ENCODE results near the gene CDH23.
"Not testable (repeated sequence)": the region's sequence is repeated elsewhere in the genome, so short reads cannot be mapped to it uniquely, and the experiment has no call there.

CDH23 gene

DNA sequence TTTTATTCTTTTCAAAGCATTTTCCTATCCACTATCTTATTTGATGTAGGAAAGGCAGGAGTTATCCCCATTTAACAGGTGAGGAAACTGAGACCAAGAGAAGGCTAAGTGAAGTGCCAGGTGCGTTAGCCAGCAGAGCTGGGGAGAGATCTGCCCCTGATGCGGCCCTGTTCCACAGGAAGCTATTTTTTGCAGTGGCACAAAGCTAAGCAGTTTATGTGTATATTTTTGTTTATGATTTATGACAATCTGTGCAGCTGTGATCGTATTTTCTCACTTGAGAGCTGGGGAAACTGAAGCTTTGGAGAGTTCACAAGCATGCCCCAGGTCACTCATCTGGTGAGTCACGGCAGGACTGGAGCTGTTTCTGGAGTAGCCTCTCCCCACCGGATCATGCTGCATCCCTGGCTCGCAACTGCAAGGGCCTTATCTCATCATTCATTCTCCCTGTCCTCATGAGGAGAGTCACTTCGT, 38.9 kb upstream of the CDH23 start:
- H3K79me2 ChIP-seq (ENCODE audit: control insufficient read depth, low read length): no peaks in the 10 kb centered on the region
- H3K36me3 ChIP-seq (ENCODE audit: control insufficient read depth, low read length): no peaks in the 10 kb centered on the region
- no peaks in the 10 kb centered on the region for H4K20me1 ChIP-seq (ENCODE audit: control insufficient read depth, insufficient read depth, low read depth, low read length)
- H3K9me3 ChIP-seq (ENCODE audit: control insufficient read depth, insufficient read depth, low read length): no peaks in the 10 kb centered on the region
- H3K4me3 ChIP-seq (ENCODE audit: low read length): no peak overlapping the region
- H3K9me2 ChIP-seq (replicated peaks; ENCODE audit: control insufficient read depth, low read length): no peaks in the 10 kb centered on the region
- H3K27ac ChIP-seq (ENCODE audit: low read depth, low read length): no peak overlapping the region
- H3K4me2 ChIP-seq (ENCODE audit: low read length): no peak overlapping the region
- no peak for TF ChIP-seq EZH2phosphoT487 (IDR thresholded peaks at IDR 0.05; ENCODE audit: borderline replicate concordance, low read length)
- TF ChIP-seq, protein P1, sequence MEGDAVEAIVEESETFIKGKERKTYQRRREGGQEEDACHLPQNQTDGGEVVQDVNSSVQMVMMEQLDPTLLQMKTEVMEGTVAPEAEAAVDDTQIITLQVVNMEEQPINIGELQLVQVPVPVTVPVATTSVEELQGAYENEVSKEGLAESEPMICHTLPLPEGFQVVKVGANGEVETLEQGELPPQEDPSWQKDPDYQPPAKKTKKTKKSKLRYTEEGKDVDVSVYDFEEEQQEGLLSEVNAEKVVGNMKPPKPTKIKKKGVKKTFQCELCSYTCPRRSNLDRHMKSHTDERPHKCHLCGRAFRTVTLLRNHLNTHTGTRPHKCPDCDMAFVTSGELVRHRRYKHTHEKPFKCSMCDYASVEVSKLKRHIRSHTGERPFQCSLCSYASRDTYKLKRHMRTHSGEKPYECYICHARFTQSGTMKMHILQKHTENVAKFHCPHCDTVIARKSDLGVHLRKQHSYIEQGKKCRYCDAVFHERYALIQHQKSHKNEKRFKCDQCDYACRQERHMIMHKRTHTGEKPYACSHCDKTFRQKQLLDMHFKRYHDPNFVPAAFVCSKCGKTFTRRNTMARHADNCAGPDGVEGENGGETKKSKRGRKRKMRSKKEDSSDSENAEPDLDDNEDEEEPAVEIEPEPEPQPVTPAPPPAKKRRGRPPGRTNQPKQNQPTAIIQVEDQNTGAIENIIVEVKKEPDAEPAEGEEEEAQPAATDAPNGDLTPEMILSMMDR (IDR thresholded peaks at IDR 0.05; ENCODE audit: low read depth, low read length, poor library complexity, severe bottlenecking): no peak
- H3F3A ChIP-seq (ENCODE audit: control insufficient read depth, insufficient read depth): no peaks in the 10 kb centered on the region
- no peaks in the 10 kb centered on the region for H3K4me1 ChIP-seq (ENCODE audit: control insufficient read depth, low read length)
- H3K27me3 ChIP-seq (ENCODE audit: control insufficient read depth, low read length): no peaks in the 10 kb centered on the region

DNA sequence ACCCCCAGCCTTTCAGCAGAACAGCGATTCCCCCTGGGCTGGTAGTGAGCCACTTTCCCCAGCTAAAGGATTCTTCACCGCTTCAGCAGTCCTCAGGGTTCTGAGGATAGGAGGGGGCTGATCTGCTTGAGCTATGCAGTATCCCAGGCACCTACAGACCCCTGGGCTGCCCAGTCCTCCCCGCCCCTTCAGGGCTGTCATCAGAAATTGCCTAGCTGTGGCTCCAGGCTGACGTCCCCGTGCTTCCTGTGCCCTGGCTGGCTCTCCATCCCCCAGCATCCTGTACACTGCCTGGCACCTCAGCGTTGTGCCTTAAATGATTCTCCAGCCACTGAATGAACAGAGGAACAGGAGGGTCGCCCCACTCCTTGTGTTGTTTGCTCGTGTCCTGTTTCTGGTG, 38.4 kb upstream of the CDH23 start:
- Histone ChIP-seq H3K9me3 (ENCODE audit: control insufficient read depth, insufficient read depth, low read length) (no peaks in the 10 kb centered on the region), H3F3A (ENCODE audit: control insufficient read depth, insufficient read depth) (no peaks in the 10 kb centered on the region), H3K36me3 (ENCODE audit: control insufficient read depth, low read length) (no peaks in the 10 kb centered on the region), H3K4me3 (ENCODE audit: low read length) (no peak overlapping the region), H3K4me2 (ENCODE audit: low read length) (no peak overlapping the region), H3K9me2 (replicated peaks; ENCODE audit: control insufficient read depth, low read length) (no peaks in the 10 kb centered on the region), H3K4me1 (ENCODE audit: control insufficient read depth, low read length) (no peaks in the 10 kb centered on the region), H3K27ac (ENCODE audit: low read depth, low read length) (no peak overlapping the region), H3K27me3 (ENCODE audit: control insufficient read depth, low read length) (no peaks in the 10 kb centered on the region), H3K79me2 (ENCODE audit: control insufficient read depth, low read length) (no peaks in the 10 kb centered on the region), H4K20me1 (ENCODE audit: control insufficient read depth, insufficient read depth, low read depth, low read length) (no peaks in the 10 kb centered on the region)
- no peak for TF ChIP-seq EZH2phosphoT487 (IDR thresholded peaks at IDR 0.05; ENCODE audit: borderline replicate concordance, low read length)
- TF ChIP-seq, protein P1 (IDR thresholded peaks at IDR 0.05; ENCODE audit: low read depth, low read length, poor library complexity, severe bottlenecking): no peak

GRCh38 chr10:71358906-71359305, 37.8 kb upstream of the CDH23 start:
- H3K4me2 ChIP-seq (ENCODE audit: low read length); H3K4me3 ChIP-seq (ENCODE audit: low read length); H3K27ac ChIP-seq (ENCODE audit: low read depth, low read length); H3K36me3 ChIP-seq (ENCODE audit: control insufficient read depth, low read length); H3K9me3 ChIP-seq (ENCODE audit: control insufficient read depth, insufficient read depth, low read length); H3K27me3 ChIP-seq (ENCODE audit: control insufficient read depth, low read length); H3K4me1 ChIP-seq (ENCODE audit: control insufficient read depth, low read length); H3K79me2 ChIP-seq (ENCODE audit: control insufficient read depth, low read length); H3K9me2 ChIP-seq (replicated peaks; ENCODE audit: control insufficient read depth, low read length); H4K20me1 ChIP-seq (ENCODE audit: control insufficient read depth, insufficient read depth, low read depth, low read length); H3F3A ChIP-seq (ENCODE audit: control insufficient read depth, insufficient read depth): not testable (repeated sequence)

DNA sequence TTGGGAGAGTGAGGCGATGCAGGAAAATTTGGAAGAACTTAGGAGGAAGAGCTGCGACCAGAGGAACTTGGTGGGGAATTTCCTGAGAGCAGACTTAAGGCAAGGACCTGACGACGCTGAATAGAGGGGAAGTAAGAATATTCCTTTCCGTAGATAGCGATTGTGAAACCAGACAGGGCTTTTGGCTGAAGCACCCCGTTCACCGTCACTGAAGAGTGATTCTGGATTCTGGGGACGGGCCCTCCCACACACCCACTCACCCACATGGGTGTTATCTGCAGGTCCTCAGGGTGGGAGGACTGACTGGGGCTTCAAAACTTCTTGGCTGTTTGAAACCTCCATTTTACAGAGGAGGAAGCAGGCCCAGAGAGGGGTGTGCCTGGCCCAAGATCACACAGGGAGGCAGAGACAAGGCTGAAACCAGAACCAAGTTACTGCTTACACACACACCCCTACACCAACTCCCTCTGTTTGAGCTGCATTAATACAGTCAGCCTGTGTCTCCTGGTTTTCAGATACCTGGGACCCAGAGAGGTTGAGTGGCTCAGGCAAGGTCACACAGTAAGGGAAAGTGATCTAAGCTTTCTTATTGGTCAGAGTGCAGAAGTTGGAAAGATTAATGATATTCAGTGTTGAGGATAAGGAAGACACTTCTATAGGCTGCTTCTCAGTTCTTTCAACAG, 37.2 kb upstream of the CDH23 start:
- Histone ChIP-seq H3K4me3 (ENCODE audit: low read length) (no peak overlapping the region), H3K9me3 (ENCODE audit: control insufficient read depth, insufficient read depth, low read length) (no peaks in the 10 kb centered on the region), H3F3A (ENCODE audit: control insufficient read depth, insufficient read depth) (no peaks in the 10 kb centered on the region), H4K20me1 (ENCODE audit: control insufficient read depth, insufficient read depth, low read depth, low read length) (no peaks in the 10 kb centered on the region), H3K27ac (ENCODE audit: low read depth, low read length) (no peak overlapping the region), H3K27me3 (ENCODE audit: control insufficient read depth, low read length) (no peaks in the 10 kb centered on the region), H3K9me2 (replicated peaks; ENCODE audit: control insufficient read depth, low read length) (no peaks in the 10 kb centered on the region), H3K79me2 (ENCODE audit: control insufficient read depth, low read length) (no peaks in the 10 kb centered on the region), H3K4me2 (ENCODE audit: low read length) (no peak overlapping the region), H3K36me3 (ENCODE audit: control insufficient read depth, low read length) (no peaks in the 10 kb centered on the region), H3K4me1 (ENCODE audit: control insufficient read depth, low read length) (no peaks in the 10 kb centered on the region)
- TF ChIP-seq, protein P1 (IDR thresholded peaks at IDR 0.05; ENCODE audit: low read depth, low read length, poor library complexity, severe bottlenecking): no peak
- TF ChIP-seq EZH2phosphoT487 (IDR thresholded peaks at IDR 0.05; ENCODE audit: borderline replicate concordance, low read length): no peak
